ENCODE measurements around the gene RAF1.

DNA sequence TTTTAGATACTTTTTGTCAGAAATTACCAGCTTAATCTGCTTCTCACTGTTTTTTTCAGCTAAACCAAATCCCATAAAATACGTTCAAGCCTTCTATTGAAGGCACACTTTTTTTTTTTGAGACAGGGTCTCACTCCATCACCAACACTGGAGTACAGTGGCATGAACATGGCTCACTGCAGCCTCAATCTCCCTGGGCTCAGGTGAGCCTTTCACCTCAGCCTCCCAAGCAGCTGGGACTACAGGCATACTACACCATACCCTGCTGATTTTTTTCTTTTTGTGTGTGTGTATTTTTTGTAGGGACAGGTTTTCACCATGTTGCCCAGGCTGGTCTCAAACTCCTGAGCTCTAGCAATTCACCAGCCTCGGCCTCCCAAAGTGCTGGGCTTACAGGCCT lies 3.7 kb downstream of the RAF1 start:
- TF ChIP-seq CTCF (conservative IDR thresholded peaks at IDR 0.05 in 1 of 2, IDR thresholded peaks at IDR 0.05 in 1 of 2; ENCODE audit: low read depth in 1 of 2, low read length in 2 of 2) (no peak), EZH2 (IDR thresholded peaks at IDR 0.05; ENCODE audit: low read length, missing control alignments) (no peak)

All from fibroblast of lung (primary cell).